Fibroblast of peridontal ligament (primary cell): Measurements from ENCODE around the gene CCDC88C.
"Not testable (repeated sequence)": the region's sequence is repeated elsewhere in the genome, so short reads cannot be mapped to it uniquely, and the experiment has no call there.

Source experiments
- DNase-seq: peaks from one replicate; pipeline ENCODE4 v3.0.0-alpha.2; 2010; ENCODE audit errors: extremely low read depth

Gene CCDC88C

DNA sequence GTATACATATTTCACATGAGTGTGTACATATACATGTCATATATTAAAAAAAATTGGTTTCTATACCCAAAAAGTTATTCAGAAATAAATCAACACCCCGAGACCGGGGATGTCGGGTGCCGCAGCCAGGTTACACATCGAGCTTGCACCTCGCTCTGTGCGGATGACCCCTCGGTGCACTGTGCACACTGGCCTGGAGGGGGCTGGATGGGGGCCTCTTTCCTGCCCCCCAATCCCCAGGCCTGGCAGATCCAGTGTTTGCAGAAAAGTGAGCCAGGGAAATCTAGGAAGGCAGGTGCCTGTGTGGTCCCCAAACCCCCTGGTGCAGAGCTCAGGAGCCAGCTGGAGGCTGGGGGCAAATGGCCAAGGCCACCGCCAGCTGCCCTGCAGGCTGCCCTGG, 146.0 kb downstream of the CCDC88C start:
- no peak for DNase-seq

DNA sequence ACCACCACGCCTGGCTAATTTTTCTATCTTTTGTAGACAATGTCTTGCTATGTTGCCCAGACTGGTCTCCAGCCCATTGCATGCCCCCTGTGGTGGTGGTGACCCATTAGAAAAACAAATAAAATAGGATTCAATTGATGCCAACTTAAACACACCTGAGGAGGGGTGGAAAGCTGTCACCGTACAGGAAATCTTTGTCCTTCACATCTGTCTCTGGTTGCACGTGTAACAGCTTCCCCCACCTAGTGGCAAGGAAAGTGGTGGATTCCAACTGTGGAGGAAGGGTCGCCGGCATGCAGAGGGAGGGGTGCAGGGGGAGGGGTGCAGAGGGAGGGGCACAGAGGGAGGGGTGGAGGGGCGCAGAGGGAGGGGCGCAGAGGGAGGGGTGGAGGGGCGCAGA, 147.0 kb downstream of the CCDC88C start:
- no peak for DNase-seq

DNA sequence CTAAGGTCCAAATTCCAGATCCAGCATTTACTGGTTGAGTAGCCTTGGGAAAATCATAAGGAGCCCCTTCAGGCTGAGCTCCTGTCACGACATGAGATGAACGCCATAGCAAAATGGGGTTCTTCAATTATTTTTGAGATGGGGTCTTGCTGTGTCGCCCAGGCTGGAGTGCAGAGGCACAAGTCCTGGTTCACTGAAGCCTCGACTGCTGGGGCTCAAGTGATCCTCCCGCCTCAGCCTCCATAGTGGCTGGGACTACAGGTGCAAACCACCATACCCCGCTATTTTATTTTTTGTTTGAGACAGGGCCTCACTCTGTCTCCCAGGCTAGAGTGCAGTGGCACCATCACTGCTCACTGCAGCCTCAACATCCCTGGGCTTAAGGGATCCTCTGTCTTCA, 147.4 kb downstream of the CCDC88C start:
- no peak for DNase-seq

DNA sequence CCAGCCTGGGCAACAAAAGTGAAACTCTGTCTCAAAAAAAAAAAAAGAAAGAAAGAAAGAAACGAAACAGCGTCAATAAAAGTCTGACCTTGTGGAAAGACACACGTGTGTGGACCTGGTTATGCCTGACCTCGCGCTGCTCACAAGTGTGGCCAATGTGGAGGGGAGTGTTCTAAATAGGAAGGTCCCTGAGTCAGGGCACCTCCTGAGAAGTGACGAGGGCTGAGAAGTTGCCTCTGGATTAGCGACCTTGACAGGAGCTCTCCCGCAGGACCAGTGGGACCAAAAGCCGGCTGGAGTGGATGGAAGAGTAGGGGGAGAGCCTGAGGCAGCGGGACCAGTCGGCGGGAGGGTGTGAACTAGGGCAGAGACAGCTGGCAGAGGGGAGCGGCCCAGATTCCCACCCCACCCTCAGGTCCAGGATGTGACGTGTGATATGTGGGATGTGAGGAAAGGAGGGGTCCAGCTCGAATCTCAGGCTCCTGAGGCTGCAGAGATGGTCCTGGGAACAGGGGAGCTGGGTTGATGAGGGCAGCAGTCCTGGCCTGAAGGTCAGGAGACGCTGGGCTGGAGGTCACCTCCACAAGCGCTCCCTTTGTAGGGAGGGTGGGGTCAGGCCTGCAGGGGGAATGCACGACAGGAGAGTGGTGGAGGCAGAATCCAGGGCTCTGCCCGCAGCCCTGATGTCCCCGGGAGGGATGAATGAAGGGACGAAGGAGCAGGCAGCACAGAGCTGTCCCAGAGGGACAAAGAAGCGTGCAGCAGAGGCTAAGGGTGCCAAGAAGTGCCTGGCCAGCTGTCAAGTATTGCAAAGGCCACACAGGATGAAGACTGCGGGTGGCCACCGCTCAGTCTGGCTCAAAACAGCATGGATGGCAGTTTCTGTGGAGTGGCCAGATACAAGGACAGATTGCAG, 148.3 kb downstream of the CCDC88C start:
- DNase-seq = no peak

DNA sequence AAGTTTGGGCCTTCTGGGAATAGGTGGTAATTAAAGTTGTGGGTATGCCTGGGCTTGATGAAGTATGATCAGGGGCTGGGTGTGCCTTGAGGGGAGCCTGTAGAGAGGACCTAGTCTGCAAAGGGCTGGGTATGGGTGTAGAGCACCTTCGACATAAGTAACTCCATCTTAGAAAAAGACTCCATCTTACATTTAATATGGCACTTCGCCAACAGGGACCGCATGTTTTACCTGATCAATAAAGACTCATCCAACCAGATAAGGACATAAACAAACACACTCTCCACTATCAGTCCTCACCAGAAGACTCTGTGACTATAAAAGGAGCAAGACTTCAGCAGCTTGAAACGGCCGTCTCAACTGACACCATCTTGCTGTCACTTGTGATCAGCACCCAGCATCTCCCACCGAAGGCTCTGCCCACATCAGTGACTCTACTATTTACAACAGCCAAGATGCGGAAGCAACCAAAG, 149.6 kb downstream of the CCDC88C start:
- DNase-seq = no peak

DNA sequence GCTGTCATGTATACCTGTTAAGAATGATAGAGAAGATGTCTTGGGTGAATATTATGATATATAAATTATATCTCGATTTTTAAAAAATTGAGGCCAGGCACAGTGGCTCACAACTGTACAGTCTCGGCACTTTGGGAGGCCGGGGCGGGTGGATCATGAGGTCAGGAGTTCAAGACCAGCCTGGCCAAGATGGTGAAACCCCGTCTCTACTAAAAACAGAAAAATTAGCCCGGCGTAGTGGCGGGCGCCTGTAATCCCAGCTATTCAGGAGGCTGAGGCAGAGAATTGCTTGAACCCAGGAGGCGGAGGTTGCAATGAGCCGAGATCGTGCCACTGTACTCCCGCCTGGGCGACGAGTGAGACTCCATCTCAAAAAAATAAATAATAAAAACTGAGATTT, 151.3 kb downstream of the CCDC88C start:
- DNase-seq = not testable (repeated sequence)

DNA sequence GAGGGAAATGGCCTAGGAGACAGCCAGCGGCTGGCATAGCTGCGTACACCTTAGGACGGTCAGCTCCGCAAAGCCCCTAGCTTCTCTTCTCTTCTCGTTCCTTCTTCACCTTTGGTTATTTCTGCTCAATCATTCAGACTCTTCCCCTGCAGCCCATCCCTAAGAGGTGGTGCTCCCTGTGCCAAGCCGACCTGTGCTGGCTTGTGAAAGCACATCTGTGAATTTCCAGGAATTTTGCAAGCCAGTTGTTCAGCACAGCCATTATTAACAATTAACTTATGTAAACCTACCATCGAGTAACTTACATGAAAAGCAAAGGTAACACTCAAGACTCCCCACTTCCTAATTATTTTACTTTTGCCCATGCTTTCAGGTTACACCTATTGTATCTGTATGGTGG, 152.2 kb downstream of the CCDC88C start:
- no peak for DNase-seq

DNA sequence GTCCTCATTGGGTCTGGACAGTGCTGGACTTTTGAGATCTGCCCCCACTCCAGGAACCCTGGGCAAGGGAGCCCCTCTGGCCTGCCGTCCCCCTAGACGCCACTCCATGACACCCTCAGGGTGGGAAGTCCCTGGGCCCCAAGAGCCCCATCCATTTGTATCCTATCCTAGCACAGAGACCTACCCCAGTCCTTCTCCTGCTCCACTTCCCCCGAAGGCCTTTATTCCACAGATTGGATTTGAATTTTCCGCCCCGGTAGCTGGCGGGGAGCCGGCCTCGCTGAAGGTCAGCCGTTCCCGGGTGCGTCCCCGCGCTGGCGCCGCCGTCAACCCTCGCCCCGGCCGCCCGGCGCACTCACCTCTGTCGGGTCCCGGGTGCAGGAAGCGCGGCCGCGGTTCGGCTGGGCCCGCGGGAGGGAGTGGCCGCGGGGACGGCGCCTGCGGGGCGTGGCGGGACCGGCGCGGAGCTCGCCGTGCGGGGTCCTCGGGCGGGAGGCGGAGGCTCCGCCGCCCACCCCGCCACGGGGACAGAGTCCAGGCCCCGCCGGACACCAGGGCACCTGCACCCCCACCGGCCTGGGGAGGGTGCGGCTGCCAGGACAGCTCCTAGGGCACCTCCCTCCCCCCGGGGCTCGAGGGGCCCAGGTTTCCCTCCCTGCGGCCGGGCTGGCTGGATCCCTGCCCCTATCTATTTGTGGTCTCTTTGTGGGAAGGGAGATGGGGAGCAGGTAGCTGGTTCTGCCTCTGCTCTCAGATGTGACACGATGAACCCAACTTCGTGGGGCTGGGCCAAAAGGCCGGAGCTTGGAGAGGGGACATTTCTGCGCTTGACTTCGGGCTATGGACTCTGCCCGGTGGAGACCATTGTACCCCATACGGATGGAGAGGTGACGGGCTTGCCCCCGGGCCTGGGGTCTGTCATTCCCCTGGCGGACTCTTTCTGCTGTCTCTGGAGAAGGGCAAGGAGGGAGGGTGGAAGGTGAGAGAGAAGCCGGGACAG, 153.2 kb downstream of the CCDC88C start:
- no peak for DNase-seq

DNA sequence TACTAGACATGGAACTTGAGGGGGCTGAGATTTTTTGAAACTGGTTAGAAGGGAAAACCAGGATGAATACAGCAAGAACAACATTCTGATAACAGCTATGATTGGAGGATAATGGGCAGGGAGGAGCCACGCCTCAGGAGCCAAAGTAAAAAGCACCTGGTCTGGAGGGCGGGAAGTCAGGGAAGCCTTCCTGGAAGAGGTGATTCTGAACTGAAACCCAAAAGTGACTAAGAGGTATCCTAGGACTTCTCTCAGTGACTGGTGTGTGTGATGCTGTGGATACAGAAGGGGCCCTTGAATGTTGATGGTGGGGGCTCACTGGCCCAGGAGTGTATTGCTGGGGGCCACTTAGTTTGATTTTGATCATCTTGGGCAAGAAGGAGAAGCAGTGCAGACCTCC, 154.3 kb downstream of the CCDC88C start:
- no peak for DNase-seq

DNA sequence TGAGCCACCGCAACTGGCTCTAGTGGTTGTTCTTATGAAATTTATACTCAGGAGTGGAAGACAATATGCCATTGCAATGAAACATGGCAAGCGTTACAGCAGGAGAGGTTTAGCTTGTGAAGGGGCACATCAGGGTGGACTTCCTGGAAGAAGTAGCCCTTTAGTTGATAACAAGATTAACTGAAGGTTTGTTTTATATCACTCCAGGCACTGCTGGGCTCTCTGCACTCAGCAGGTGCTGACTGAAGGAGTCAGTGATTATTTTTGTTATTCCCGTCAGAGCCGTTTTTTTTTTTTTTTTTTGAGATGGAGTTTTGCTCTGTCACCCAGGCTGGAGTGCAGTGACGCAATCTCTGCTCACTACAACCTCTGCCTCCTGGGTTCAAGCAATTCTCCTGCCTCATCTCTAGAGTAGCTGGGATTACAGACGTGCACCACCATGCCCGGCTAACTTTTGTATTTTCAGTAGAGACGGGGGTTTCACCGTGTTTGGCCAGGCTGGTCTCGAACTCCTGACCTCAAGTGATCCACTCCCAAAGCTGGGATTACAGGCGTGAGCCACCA, 155.6 kb downstream of the CCDC88C start:
- no peak for DNase-seq

DNA sequence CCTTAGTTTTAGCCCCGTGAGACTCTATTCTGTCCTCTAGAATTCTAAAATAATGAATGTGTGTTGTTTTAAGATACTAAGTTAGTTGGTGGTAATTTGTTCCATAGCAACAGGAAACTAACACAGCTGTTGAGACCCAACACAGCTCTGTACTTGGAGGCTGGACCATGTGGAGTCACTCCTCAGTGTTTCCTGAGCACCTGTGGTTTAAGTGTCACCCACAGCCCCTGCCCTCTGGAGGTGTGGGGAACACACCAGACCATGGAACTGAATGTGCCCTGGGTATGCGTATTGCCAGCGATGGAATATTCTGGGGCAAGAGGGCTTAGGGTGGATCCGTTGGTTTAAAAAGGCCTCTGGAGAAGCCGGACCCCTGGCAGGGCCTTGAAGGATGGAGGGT, 156.5 kb downstream of the CCDC88C start:
- DNase-seq = no peak

DNA sequence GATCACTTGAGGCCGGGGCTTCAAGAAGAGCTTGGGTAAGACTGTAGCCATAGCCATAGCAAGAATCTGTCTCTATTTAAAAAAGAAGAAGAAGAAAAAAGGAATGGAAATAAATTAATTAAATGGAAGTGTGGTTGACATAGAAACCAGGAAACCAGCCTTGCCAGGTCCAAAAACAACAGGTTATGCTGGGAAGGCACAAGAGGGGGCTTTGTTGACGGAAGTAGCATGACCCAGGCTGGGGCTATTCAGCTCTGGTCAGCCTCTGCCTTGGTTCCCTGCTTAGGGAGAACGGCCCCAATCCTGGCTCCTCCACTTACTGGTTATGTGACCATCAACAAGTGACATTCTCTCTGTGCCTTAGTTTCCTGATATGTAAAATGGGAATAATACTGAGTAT, 158.7 kb downstream of the CCDC88C start:
- no peak for DNase-seq

DNA sequence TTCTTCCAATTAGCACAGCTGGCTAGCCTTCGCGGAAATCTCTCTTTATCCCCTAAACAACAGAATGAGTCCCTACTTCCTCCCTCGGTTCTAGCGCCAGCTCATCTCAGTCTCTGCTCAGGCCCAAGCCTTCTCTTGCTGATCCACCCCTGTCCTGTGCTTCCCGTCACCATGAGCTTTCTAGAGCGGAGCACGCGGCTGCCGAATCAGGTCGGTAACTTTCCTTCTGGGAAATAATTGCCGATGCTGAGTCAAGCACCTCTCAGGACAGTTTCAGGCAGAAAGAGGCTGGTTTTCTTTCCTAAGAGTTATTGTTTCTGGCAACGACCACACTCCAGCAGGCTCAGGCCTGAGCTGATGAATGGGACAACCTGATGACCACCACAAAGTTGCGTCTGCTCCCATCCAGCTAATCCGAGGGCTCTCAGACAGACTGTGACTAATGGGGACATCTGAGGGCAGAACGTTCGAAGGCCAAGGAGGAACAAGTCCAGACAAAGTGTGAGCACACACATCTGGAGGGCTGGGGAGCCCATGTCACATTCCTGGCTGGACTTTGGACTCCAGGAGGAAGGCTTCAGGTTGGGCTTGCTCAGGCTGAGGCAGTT, 159.5 kb downstream of the CCDC88C start:
- no peak for DNase-seq

DNA sequence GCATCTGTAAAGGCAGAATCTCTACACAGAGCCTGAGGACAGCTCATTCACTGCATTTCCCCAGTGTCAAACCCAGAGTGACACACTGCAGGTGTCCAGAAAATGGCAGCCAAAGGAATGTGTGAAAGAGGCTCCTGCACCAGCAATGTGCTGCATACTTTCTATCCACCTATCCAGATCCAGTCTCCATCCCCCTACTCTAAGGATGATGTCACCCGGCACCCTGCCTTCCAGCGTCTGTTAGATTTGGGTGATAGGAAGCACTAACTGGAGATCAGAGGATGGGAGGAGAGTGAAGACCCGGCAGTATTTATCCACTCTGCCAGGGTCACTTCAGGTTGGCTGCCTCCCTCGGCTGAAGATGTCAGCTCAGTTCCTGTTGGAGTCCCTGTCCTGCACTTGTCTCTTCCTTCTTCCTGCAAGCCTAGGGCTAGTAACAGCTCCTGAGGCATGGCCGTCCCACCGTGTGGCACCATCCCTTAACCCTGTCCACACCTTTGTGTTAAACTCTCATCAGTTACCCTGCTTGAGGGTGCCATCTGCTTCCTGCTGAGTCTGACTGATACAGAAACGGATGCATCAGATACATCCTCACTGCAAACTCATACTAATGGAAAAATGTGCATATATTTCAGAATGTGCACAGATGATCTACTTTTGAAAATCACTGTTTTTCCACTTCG, 160.2 kb downstream of the CCDC88C start:
- DNase-seq = no peak

DNA sequence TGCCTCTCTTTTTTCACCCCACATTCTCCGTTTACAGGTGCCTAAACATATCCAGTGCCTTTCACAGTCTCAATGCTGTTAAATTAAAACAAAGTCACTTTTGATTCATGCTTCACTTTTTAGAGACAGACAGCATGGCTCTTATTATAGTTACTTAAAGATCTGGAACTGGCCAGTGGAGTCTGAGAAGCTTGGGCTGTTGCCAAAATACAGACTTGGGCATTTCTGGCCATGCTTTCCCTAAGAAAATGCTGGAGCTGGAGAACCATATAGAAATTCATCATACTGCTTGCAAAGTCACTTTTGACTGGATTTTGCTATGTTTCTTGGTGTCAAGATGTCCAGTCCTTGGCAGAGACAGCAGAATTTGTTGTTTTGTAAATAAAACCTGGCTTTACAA, 161.0 kb downstream of the CCDC88C start:
- peak; percentile 58 for DNase-seq

DNA sequence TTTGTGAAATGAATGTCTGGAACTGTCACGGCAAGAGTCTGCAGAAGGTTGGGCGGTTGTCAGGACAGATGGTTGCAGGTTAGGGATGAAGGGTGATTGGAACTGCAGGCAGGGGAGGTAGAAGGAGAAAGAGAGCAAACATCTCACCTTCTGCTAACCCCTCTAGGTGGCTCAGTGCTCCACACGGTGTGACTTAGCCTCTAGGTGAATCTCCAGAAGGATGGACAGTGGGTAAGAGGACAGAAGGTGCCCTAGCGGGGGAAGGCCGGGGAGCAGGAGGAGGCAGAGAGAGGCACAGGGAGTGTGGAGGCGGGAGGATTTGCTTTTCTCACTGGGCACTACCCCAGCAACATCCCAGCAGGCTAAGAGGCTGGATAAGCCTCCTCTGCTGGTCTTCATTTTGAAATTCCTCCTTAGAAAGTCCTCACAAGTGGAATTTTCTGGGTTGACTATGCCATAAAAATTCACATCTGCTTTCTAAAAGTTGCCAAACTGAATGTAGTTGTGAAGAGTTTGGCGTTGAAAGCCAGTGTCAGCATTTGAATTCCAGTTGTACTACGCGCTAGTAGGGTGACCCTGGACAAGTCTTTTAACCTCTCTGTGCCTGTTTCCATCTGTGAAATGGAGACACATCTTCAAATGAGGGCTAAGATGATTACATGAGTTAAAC, 162.5 kb downstream of the CCDC88C start:
- peak; percentile 22 for DNase-seq

DNA sequence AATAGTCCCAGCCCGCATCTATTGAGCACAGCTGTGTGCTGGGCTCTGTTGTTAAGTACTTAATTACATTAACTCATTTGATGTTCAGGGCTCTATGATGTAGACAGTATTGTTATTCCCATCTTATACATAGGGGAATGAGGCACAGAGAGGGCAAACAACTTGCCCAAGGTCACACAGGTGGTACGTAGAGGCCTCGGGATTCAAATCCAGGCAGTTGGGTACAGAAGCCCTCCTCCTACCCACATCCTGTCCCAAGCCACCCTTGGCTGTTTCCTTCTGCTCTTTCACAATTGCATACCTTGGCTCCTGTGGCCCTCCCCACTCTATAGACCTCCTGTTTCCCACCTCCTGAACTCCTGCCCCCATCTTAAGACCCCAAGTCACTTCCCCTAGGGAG, 163.2 kb downstream of the CCDC88C start:
- no peak for DNase-seq

DNA sequence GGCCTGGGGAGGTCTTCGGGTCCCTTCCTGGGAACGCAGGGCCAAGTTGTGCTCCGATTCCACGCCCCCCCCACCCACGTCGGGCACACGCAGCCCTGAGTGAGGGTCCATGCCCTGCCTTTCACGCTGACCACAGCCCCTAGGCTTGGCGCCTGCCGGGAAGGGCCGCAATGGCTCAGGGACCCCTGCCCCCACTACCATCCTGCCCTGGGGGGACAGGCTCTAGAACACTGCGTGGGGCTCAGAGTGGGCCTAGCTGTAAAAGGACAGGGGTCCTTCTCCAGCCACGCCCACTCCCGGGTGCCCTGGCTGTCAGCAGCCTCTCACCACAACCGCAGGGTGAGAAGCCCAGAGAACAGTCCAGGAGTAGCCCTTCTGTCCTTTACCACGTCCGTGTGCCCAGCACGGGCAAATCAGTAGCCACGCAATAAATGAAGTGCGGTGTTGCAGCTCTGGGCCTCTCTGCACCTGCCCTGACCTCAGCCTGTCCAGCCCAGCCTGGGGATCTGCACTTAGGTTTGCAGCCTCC, 163.8 kb downstream of the CCDC88C start:
- no peak for DNase-seq

DNA sequence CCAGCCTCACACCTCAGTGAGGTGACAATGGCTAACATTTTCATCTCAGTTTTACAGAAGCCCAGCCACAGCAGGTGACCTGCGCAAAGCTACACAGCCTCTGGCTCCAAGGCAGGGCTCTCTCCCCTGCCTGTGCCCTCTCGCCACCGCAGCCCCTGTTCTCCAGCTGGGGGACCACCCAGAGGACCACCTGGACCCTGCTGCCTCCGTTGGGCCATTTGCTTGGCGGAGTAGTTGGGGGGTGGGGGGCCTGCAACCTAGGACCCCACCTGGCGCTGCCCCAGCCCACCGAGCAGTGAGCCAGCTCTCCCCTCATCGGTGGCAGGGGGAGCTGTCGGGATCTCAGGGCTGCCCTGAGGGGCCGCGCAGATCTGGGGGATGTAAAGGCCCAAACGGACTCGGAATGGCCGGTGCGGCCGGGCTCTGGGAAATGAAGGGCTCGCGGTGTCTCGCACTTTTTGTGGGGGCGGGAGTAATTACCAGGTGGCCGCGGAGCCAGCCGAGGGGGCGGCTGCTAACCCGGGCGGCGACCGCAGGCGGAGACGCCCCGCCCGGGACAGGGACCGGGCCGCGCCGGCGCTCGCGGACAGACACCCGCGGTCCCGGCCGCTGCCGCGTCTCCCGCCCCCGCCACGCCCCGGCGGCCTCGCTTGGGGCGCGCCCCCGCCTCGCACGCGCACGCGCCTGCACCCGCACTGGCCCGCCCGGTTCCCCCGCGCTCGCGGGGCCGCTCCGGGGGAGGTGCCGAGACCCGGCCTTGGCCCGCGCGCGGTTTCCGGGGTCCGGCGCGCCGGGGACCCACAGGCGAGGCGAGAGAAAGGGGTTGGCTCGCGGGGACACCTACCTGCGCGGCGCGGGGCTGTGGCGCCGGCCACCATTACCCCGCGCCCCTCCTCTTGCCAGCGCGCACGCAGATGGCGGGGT, 164.5 kb downstream of the CCDC88C start:
- DNase-seq = no peak
